H54 (cell line): Measurements from ENCODE around the gene PGM5.

ENCODE experiments used
- DNase-seq: peaks from one replicate; pipeline ENCODE4 v3.0.0; 2011; ENCODE audit warnings: low spot score, mixed read lengths; ENCODE audit not compliant: insufficient read length
- FAIRE-seq: peaks from 3 replicates; lab custom pipeline; 2011; peaks lifted over from hg19 to GRCh38; lab: Jason Lieb, UNC
- POLR2A ChIP-seq: IDR thresholded peaks from 2 replicates; pipeline ENCODE4 v1.6.1; 2011; ENCODE audit warnings: low read depth, mild to moderate bottlenecking, low read length

The PGM5 gene

GRCh38 chr9:68577774-68578591 lies 221.6 kb downstream of the PGM5 start:
- DNase-seq (no peak), FAIRE-seq (no peak)
- TF ChIP-seq POLR2A, result no peak
